Measurements from ENCODE around the gene TMSB4X.
"Not testable (repeated sequence)": the region's sequence is repeated elsewhere in the genome, so short reads cannot be mapped to it uniquely, and the experiment has no call there.

DNA sequence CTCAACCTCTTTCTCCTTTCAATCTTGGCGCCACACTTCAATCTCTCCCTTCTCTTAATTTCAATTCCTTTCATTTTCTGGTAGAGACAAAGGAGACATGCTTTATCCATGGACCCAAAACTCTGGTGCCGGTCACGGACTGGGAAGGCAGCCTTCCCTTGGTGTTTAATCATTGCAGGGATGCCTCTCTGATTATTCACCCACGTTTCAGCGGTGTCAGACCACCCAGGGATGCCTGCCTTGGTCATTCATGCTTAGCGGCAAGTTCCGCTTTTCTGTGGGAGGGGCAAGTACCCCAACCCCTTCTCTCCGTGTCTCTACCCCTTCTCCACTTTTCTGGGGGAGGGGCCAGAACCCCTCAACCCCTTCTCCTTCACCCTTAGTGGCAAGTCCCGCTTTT lies 34.4 kb upstream of the TMSB4X start:
- TF ChIP-seq POLR2A (IDR thresholded peaks at IDR 0.05; ENCODE audit: low read depth); CTCF (IDR thresholded peaks at IDR 0.05): not testable (repeated sequence)
